ENCODE results near the gene PGM5.

PGM5 gene

DNA sequence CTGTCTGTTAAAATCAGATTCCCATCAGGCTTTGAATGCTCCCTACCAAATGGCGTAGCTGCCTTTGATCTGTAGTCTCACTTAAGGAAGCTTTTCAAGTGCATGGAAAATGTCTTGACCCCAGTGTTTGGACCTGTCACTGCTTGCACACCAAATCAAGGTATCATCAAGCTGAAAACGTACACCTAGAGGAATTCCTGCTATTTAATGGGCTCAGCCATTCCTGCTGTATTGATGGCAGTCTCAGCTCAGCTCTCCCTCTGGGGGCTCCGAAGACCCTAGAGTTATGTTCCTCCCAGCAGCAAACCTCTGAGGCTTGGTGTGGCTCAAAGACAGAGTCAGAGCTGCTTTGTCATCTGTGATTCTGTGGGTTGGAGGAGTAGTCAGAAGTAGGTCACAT, 63.5 kb downstream of the PGM5 start:
- no peak for TF ChIP-seq NFIC (IDR thresholded peaks at IDR 0.05)
- TF ChIP-seq, protein P1, sequence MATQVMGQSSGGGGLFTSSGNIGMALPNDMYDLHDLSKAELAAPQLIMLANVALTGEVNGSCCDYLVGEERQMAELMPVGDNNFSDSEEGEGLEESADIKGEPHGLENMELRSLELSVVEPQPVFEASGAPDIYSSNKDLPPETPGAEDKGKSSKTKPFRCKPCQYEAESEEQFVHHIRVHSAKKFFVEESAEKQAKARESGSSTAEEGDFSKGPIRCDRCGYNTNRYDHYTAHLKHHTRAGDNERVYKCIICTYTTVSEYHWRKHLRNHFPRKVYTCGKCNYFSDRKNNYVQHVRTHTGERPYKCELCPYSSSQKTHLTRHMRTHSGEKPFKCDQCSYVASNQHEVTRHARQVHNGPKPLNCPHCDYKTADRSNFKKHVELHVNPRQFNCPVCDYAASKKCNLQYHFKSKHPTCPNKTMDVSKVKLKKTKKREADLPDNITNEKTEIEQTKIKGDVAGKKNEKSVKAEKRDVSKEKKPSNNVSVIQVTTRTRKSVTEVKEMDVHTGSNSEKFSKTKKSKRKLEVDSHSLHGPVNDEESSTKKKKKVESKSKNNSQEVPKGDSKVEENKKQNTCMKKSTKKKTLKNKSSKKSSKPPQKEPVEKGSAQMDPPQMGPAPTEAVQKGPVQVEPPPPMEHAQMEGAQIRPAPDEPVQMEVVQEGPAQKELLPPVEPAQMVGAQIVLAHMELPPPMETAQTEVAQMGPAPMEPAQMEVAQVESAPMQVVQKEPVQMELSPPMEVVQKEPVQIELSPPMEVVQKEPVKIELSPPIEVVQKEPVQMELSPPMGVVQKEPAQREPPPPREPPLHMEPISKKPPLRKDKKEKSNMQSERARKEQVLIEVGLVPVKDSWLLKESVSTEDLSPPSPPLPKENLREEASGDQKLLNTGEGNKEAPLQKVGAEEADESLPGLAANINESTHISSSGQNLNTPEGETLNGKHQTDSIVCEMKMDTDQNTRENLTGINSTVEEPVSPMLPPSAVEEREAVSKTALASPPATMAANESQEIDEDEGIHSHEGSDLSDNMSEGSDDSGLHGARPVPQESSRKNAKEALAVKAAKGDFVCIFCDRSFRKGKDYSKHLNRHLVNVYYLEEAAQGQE (IDR thresholded peaks at IDR 0.05; ENCODE audit: low read depth): no peak
- no peak for TF ChIP-seq TCF12 (IDR thresholded peaks at IDR 0.05; ENCODE audit: low read depth)
- TF ChIP-seq ZBTB7A (IDR thresholded peaks at IDR 0.05; ENCODE audit: low read depth): no peak
- TF ChIP-seq TEAD4 (IDR thresholded peaks at IDR 0.05): no peak
- TF ChIP-seq TAF1 (IDR thresholded peaks at IDR 0.05; ENCODE audit: low read depth): no peak
- no peak for TF ChIP-seq EGR1 (IDR thresholded peaks at IDR 0.05)
- TF ChIP-seq FOXM1 (IDR thresholded peaks at IDR 0.05; ENCODE audit: borderline replicate concordance, low read depth): no peak
- TF ChIP-seq, protein P2, sequence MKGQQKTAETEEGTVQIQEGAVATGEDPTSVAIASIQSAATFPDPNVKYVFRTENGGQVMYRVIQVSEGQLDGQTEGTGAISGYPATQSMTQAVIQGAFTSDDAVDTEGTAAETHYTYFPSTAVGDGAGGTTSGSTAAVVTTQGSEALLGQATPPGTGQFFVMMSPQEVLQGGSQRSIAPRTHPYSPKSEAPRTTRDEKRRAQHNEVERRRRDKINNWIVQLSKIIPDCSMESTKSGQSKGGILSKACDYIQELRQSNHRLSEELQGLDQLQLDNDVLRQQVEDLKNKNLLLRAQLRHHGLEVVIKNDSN (IDR thresholded peaks at IDR 0.05): no peak
- no peak for TF ChIP-seq CREB1 (IDR thresholded peaks at IDR 0.05; ENCODE audit: low read depth)
- TF ChIP-seq YY1 (IDR thresholded peaks at IDR 0.05; ENCODE audit: low read depth): no peak
- TF ChIP-seq RAD21 (IDR thresholded peaks at IDR 0.05; ENCODE audit: low read depth): no peak
- no peak for TF ChIP-seq CEBPB (IDR thresholded peaks at IDR 0.05)
- TF ChIP-seq, protein P3, sequence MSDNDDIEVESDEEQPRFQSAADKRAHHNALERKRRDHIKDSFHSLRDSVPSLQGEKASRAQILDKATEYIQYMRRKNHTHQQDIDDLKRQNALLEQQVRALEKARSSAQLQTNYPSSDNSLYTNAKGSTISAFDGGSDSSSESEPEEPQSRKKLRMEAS (IDR thresholded peaks at IDR 0.05): no peak

DNA sequence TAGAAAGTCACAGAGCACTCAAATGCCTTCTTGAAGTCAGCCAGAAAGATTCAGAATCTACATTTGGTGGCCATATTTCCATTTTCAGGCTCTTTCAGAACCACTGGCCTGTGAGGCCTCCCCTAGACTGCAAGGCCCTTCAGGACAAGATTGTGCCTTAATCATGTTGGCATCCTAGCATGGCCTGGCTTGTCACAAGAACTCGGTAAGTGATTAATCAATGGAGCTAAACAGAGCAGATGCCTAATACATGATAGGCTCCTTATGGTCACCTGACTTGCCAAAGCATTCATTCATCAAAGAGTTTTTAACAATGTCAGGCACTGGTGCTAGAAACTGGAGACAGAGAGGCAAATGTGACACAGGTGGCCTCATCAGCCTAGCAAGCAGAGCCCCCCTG, 70.3 kb downstream of the PGM5 start:
- TF ChIP-seq NFIC (IDR thresholded peaks at IDR 0.05) (no peak), RAD21 (IDR thresholded peaks at IDR 0.05; ENCODE audit: low read depth) (no peak), TCF12 (IDR thresholded peaks at IDR 0.05; ENCODE audit: low read depth) (no peak), EP300 (IDR thresholded peaks at IDR 0.05; ENCODE audit: borderline replicate concordance) (no peak), TAF1 (IDR thresholded peaks at IDR 0.05; ENCODE audit: low read depth) (no peak), FOXM1 (IDR thresholded peaks at IDR 0.05; ENCODE audit: borderline replicate concordance, low read depth) (no peak), EGR1 (IDR thresholded peaks at IDR 0.05) (no peak), CEBPB (IDR thresholded peaks at IDR 0.05) (no peak), TEAD4 (IDR thresholded peaks at IDR 0.05) (no peak), ZBTB7A (IDR thresholded peaks at IDR 0.05; ENCODE audit: low read depth) (no peak), YY1 (IDR thresholded peaks at IDR 0.05; ENCODE audit: low read depth) (no peak), CREB1 (IDR thresholded peaks at IDR 0.05; ENCODE audit: low read depth) (no peak)
- TF ChIP-seq, protein P2 (IDR thresholded peaks at IDR 0.05): no peak
- TF ChIP-seq, protein P1 (IDR thresholded peaks at IDR 0.05; ENCODE audit: low read depth): no peak
- TF ChIP-seq, protein P3 (IDR thresholded peaks at IDR 0.05): no peak

DNA sequence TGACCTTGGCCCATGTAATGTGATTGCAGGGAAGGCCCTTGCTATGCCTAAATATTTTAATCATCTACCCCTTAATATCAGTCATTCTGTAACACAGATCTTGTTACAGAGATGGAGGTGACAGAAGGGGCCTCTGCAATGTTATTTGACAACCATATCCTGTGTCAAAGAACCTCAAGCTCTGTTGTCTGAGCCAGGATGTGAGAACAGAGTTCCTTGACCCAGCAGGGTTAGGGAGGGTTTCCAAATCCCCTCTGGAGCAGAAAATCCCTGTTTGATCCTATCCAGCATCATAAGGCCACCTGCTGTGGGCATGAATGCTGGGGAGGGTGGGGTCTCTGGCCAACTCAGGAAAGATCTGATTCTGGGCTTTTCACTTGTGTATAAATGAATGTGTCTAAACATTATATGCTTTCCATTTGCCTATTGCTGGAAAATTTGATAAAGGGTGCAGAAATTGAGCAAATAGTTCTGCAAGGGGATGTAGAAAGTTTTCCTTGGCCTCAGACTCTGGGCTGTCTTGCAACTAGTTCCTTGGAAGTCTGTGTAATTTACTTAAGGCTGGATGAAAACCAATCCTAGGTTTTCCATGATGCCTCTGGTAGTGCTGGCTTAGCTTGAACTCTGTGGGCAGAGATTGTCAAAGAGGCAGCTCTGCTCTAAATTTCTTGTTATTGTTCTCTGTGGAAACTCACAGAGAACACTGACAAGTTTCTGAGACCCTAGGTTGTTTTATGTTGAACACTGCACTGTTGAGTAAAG, 71.0 kb downstream of the PGM5 start:
- TF ChIP-seq NFIC (IDR thresholded peaks at IDR 0.05) (no peak), EGR1 (IDR thresholded peaks at IDR 0.05) (no peak), EP300 (IDR thresholded peaks at IDR 0.05; ENCODE audit: borderline replicate concordance) (no peak), CEBPB (IDR thresholded peaks at IDR 0.05) (no peak), FOXM1 (IDR thresholded peaks at IDR 0.05; ENCODE audit: borderline replicate concordance, low read depth) (no peak), TCF12 (IDR thresholded peaks at IDR 0.05; ENCODE audit: low read depth) (no peak), TAF1 (IDR thresholded peaks at IDR 0.05; ENCODE audit: low read depth) (no peak), TEAD4 (IDR thresholded peaks at IDR 0.05) (no peak)
- TF ChIP-seq, protein P2 (IDR thresholded peaks at IDR 0.05): no peak
- TF ChIP-seq, protein P3 (IDR thresholded peaks at IDR 0.05): no peak

DNA sequence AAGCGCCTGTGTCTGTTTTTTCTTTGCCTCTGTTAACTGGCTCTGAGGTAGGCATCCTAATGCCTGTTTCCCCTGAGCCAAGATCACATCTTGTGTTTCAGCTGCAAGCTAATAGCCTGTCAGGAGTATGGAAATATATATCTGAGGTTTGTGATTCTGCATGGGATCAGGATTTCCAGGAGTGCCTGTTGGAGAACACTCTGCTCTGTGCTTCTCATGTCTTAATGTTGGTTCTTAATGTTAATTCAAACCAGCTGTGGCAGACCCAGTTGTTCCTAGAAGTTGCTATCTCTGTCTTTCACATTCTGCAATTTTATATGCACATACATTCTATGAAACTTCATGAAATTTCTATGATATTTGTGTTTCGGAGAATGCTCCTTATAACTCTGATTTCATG, 72.1 kb downstream of the PGM5 start:
- TF ChIP-seq TCF12 (IDR thresholded peaks at IDR 0.05; ENCODE audit: low read depth): no peak
- no peak for TF ChIP-seq ZBTB7A (IDR thresholded peaks at IDR 0.05; ENCODE audit: low read depth)

DNA sequence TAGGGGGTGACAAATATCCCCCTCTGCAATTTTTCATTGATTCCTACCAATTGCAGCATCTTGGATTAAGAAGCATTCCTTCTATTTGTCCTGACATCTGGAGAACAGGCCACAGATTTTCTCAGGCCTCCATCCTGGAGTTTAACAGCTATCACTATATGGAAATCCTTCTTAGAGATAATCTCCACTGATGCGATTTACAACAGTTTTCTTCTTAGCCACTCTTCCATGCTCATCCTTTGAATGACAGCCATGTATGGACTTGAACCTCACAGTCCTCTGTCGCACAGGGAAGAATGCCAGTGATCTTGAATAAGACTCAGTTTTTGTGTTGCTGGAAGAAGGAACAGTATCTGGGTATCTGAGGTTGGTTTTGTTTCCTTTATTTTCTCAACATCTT, 73.2 kb downstream of the PGM5 start:
- no peak for TF ChIP-seq TCF12 (IDR thresholded peaks at IDR 0.05; ENCODE audit: low read depth)
- TF ChIP-seq, protein P3 (IDR thresholded peaks at IDR 0.05): no peak
- no peak for TF ChIP-seq ZBTB7A (IDR thresholded peaks at IDR 0.05; ENCODE audit: low read depth)
- TF ChIP-seq, protein P1 (IDR thresholded peaks at IDR 0.05; ENCODE audit: low read depth): no peak
- TF ChIP-seq TEAD4 (IDR thresholded peaks at IDR 0.05): no peak
- no peak for TF ChIP-seq RAD21 (IDR thresholded peaks at IDR 0.05; ENCODE audit: low read depth)
- no peak for TF ChIP-seq TAF1 (IDR thresholded peaks at IDR 0.05; ENCODE audit: low read depth)
- no peak for TF ChIP-seq NFIC (IDR thresholded peaks at IDR 0.05)
- no peak for TF ChIP-seq EGR1 (IDR thresholded peaks at IDR 0.05)
- no peak for TF ChIP-seq CEBPB (IDR thresholded peaks at IDR 0.05)
- TF ChIP-seq EP300 (IDR thresholded peaks at IDR 0.05; ENCODE audit: borderline replicate concordance): no peak

All from Ishikawa (cell line).